Esophagus squamous epithelium (tissue), 5 donors: ENCODE data around the gene FERMT1. TPM values are rescaled to one million over a fixed set of nuclear protein-coding genes. Genes with fewer than 3 reads are reported as not detected.

ENCODE experiments used
- DNase-seq: peaks from one replicate; lab custom pipeline; 2025; lab: John Stamatoyannopoulos, UW
- H3K27ac ChIP-seq, 4 donors: fragments of 200-600 bp; sonication (generic); one replicate each; pipeline ENCODE4 v1.5.1; 2016 to 2019; ENCODE audit warnings: mild to moderate bottlenecking in 1 of 4
- H3K27me3 ChIP-seq, 4 donors: fragments of 200-600 bp; sonication (generic); 1 replicate in 3 of 4; 2 replicates in 1 of 4; pipeline versions ENCODE4 v1.5.1 to v1.6.0; 2017 to 2021; ENCODE audit warnings: antibody characterized with exemption in 1 of 4
- H3K36me3 ChIP-seq, 3 donors: fragments of 200-600 bp; sonication (generic); one replicate each; pipeline ENCODE4 v1.5.1; 2016 to 2019
- H3K4me1 ChIP-seq, 3 donors: fragments of 200-600 bp; sonication (generic); one replicate each; pipeline ENCODE4 v1.5.1; 2017 to 2019
- H3K4me3 ChIP-seq, 4 donors: fragments of 200-600 bp; sonication (generic); 1 replicate in 3 of 4; 2 replicates in 1 of 4; pipeline ENCODE4 v1.5.1; 2016 to 2019; ENCODE audit warnings: mild to moderate bottlenecking in 2 of 4, moderate library complexity in 1 of 4
- H3K9me3 ChIP-seq, 3 donors: fragments of 200-600 bp; sonication (generic); one replicate each; pipeline ENCODE4 v1.5.1; 2016 to 2019
- CTCF ChIP-seq, 6 experiments: fragments of 450-650 bp in 4 of 6; fragments of 200-600 bp in 2 of 6; sonication (generic) in 2 of 6; IDR thresholded peaks; one replicate each; pipeline ENCODE4 v1.5.1; 2016 to 2019; ENCODE audit warnings: antibody characterized with exemption in 6 of 6, mild to moderate bottlenecking in 4 of 6, moderate library complexity in 4 of 6
- POLR2A ChIP-seq, 4 donors: fragments of 450-650 bp; IDR thresholded peaks; one replicate each; pipeline ENCODE4 v1.6.1; 2017; ENCODE audit warnings: antibody characterized with exemption in 4 of 4, mild to moderate bottlenecking in 4 of 4, moderate library complexity in 3 of 4
- WGBS, 2 donors: methylation state at CpG; one replicate each; pipeline ENCODE4 v1.1.5; 2018; 5-methylcytosine and 5-hydroxymethylcytosine counted together
- intact Hi-C: fragments of 100-400 bp; cut with DNase I; formaldehyde crosslinking; loops from one replicate; pipeline ENCODE4 v1.15.0; 2022
- total RNA-seq, 4 donors: library from RNA; depleted of rRNA; stranded (reverse); fragments of >200 nt; gene quantifications; one replicate each; pipeline ENCODE4 v1.1.0, GENCODE V29; 2016
- donor health status: DM: yes; HTN: yes; CAD: no.

Gene FERMT1
- total RNA-seq, 4 donors from 2014 or later: 19.3 to 53.5 (median 25.8) TPM

DNA sequence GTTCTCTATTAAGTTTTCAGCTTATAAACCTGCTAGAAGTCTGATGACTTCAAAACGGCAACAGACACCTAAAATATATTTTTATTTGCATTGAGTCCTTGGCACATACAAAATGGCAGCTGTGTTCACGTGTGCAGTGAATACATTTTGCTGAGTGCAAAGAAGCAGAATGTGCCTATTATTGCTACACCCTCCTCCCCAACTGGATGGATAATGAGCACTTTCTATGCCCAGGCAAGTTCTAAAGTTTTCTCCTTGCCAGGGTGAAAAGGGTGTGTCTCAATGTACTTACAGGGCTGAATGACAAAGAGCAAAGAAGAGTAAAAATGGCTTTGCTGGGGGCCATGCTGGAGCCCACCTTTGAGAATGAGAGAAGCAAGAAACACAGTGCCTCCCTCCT is 4.0 kb upstream of the FERMT1 start:
- Histone ChIP-seq H3K4me3 (no peak overlapping the region), H3K27me3 (peaks cover 0 to 25% (median 0%) of the 10 kb centered on the region in 4 donors), H3K27ac (no peak overlapping the region), H3K4me1 (peaks cover 6 to 30% (median 11%) of the 10 kb centered on the region in 3 donors), H3K36me3 (no peaks in the 10 kb centered on the region), H3K9me3 (no peaks in the 10 kb centered on the region)
- DNase-seq: no peak
- TF ChIP-seq CTCF (IDR thresholded peaks at IDR 0.05): no peak
- TF ChIP-seq POLR2A (IDR thresholded peaks at IDR 0.05): no peak
- WGBS, 2 donors: 33 to 40% methylated on average over 2 of the region's 2 CpGs
- intact Hi-C loops: no loop called here

DNA sequence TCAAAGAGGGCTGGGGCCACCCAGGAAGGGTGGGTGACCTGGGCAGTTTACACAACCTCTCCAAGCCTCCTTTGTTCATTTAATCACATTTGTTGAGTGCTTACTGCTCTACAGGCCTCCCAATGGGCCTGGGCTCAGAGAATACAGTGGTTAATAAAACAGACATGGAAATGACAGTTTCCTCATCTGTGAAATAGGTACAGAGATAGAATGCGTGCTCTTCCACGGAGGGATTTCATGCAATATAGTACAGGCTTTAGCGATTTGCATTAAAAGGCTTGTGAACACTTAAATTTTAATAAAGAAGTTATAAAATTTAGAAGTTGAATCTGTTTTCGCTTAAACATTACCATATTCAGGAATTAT is 802 bp upstream of the FERMT1 start:
- H3K27ac ChIP-seq: peak overlapping the region; percentile 84 to 92 (median 86)
- peaks cover 11 to 47% (median 17%) of the 10 kb centered on the region in 3 donors for H3K4me1 ChIP-seq
- no peaks in the 10 kb centered on the region for H3K9me3 ChIP-seq
- no peak for DNase-seq
- WGBS, 2 donors: 87 to 91% methylated on average over 4 of the region's 4 CpGs
- H3K4me3 ChIP-seq: peak overlapping the region; percentile 54 to 80 (median 67)
- intact Hi-C loops: no loop called here
- H3K36me3 ChIP-seq: peaks cover 0 to 10% (median 0%) of the 10 kb centered on the region in 3 donors
- H3K27me3 ChIP-seq: peaks cover 0 to 32% (median 0%) of the 10 kb centered on the region in 4 donors
- TF ChIP-seq CTCF (IDR thresholded peaks at IDR 0.05) (no peak), POLR2A (IDR thresholded peaks at IDR 0.05) (no peak)

- H3K9me3 ChIP-seq: no peaks in the 10 kb centered on the region
- TF ChIP-seq POLR2A (IDR thresholded peaks at IDR 0.05) (no peak), CTCF (IDR thresholded peaks at IDR 0.05) (no peak)
- peak overlapping the region; percentile 84 to 92 (median 86) for H3K27ac ChIP-seq
- H3K36me3 ChIP-seq: peaks cover 0 to 23% (median 0%) of the 10 kb centered on the region in 3 donors
- H3K27me3 ChIP-seq: peaks cover 0 to 32% (median 0%) of the 10 kb centered on the region in 4 donors
- peak overlapping the region; percentile 54 to 80 (median 67) for H3K4me3 ChIP-seq
- intact Hi-C loops: no loop called here
- peaks cover 11 to 47% (median 17%) of the 10 kb centered on the region in 3 donors for H3K4me1 ChIP-seq
- DNase-seq: no peak
- WGBS, 2 donors: 2% methylated on average over 14 to 21 of the region's 27 CpGs
Observed at GRCh38 chr20:6122111-6122872, 538 bp downstream of the FERMT1 start.

GRCh38 chr20:6121504-6121903 is 1.3 kb downstream of the FERMT1 start:
- peak overlapping the region; percentile 54 to 80 (median 67) for H3K4me3 ChIP-seq
- intact Hi-C loops: no loop called here

More at GRCh38 chr20:6121504-6121903, 1.3 kb downstream of the FERMT1 start:
- peaks cover 0 to 29% (median 0%) of the 10 kb centered on the region in 3 donors for H3K36me3 ChIP-seq
- peaks cover 0 to 32% (median 0%) of the 10 kb centered on the region in 4 donors for H3K27me3 ChIP-seq
- H3K9me3 ChIP-seq: no peaks in the 10 kb centered on the region
- TF ChIP-seq POLR2A (IDR thresholded peaks at IDR 0.05): no peak
- no peak for TF ChIP-seq CTCF (IDR thresholded peaks at IDR 0.05)
- no peak for DNase-seq
- H3K4me1 ChIP-seq: peaks cover 11 to 41% (median 13%) of the 10 kb centered on the region in 3 donors
- WGBS, 2 donors: 40 to 41% methylated on average over 2 of the region's 2 CpGs
- peak overlapping the region in 3 of 4 donors; percentile 84 to 92 (median 88) for H3K27ac ChIP-seq
